ENCODE measurements around the gene MELTF.

The MELTF gene

GRCh38 chr3:196968233-196969133, 61.1 kb downstream of the MELTF start, which contains the start of gene PIGZ:
Gene PIGZ, minus strand, starts transcription at chr3:196968833. Its CDS starts 16,802 bp downstream, at chr3:196952031.
- no peak for TF ChIP-seq CTCF (conservative IDR thresholded peaks at IDR 0.05)
- TF ChIP-seq ZFX (IDR thresholded peaks at IDR 0.05) = 0 out of 2 replicates have a peak, but pooled peaks have one; percentile 43
- H3K27ac ChIP-seq = peak within 1 kb of the TSS; percentile 41

- TF ChIP-seq ZFX (IDR thresholded peaks at IDR 0.05) = no peak
- no peak for TF ChIP-seq CTCF (conservative IDR thresholded peaks at IDR 0.05)
- no peak overlapping the region; the same call in 1 of the 2 replicates for H3K27ac ChIP-seq
Observed at GRCh38 chr3:196967412-196968232, 62.0 kb downstream of the MELTF start.

GRCh38 chr3:196966526-196967401, 62.9 kb downstream of the MELTF start:
- H3K27ac ChIP-seq = no peak overlapping the region

GRCh38 chr3:196965804-196966173, 63.8 kb downstream of the MELTF start:
- TF ChIP-seq ZFX (IDR thresholded peaks at IDR 0.05) (no peak), CTCF (conservative IDR thresholded peaks at IDR 0.05) (no peak)

More at GRCh38 chr3:196966526-196967401, 62.9 kb downstream of the MELTF start:
- no peak for TF ChIP-seq ZFX (IDR thresholded peaks at IDR 0.05)
- no peak for TF ChIP-seq CTCF (conservative IDR thresholded peaks at IDR 0.05)

GRCh38 chr3:196965112-196965803, 64.4 kb downstream of the MELTF start:
- TF ChIP-seq CTCF (conservative IDR thresholded peaks at IDR 0.05) (no peak), ZFX (IDR thresholded peaks at IDR 0.05) (no peak)
- H3K27ac ChIP-seq = no peak overlapping the region

More at GRCh38 chr3:196965804-196966173, 63.8 kb downstream of the MELTF start:
- no peak overlapping the region for H3K27ac ChIP-seq

- no peak for TF ChIP-seq CTCF (conservative IDR thresholded peaks at IDR 0.05)
- no peak for TF ChIP-seq ZFX (IDR thresholded peaks at IDR 0.05)
- H3K27ac ChIP-seq = no peak overlapping the region
Observed at GRCh38 chr3:196963631-196963953, 66.0 kb downstream of the MELTF start.
